H1 (cell line): ENCODE data around the gene CD28. TPM values are rescaled to one million over a fixed set of nuclear protein-coding genes. Genes with fewer than 3 reads are reported as not detected.

Experiments used
- CBX5 ChIP-seq: fragments of 300-800, 300-1000 bp; sonication (generic); IDR thresholded peaks from 2 replicates; pipeline ENCODE4 v1.7.1; 2016; ENCODE audit warnings: antibody characterized with exemption, low read length, low read depth
- HDAC6 ChIP-seq: IDR thresholded peaks from one replicate; pipeline ENCODE4 v1.7.1; 2012; ENCODE audit warnings: low read depth, mild to moderate bottlenecking, inconsistent platforms, low read length, moderate library complexity
- JUN ChIP-seq: IDR thresholded peaks from 2 replicates; pipeline ENCODE4 v1.6.1; 2011; ENCODE audit warnings: low read depth, mild to moderate bottlenecking, improper control_type of control experiment, low read length
- JUND ChIP-seq: IDR thresholded peaks from 2 replicates; pipeline ENCODE4 v1.6.1; 2011; ENCODE audit warnings: mild to moderate bottlenecking, improper control_type of control experiment, low read length
- NRF1 ChIP-seq: IDR thresholded peaks from 2 replicates; pipeline ENCODE4 v1.6.1; 2011; ENCODE audit warnings: mild to moderate bottlenecking, low read depth, low read length, improper control_type of control experiment
- RNF2 ChIP-seq: fragments of 200-900, 300-1000 bp; sonication (generic); IDR thresholded peaks from 2 replicates; pipeline ENCODE4 v1.7.1; 2016; ENCODE audit warnings: borderline replicate concordance, low read depth, mild to moderate bottlenecking, antibody characterized with exemption, low read length; ENCODE audit not compliant: poor library complexity, severe bottlenecking; ENCODE audit errors: missing control alignments
- polyA plus RNA-seq, 7 experiments: library from polyadenylated mRNA; depleted of rRNA in 3 of 7; stranded (reverse) in 5 of 7; unstranded in 2 of 7; fragments of >200 nt in 5 of 7; fragments of 200-250 nt in 2 of 7; gene quantifications; 1 replicate in 5 of 7; 2 replicates in 1 of 7; 4 replicates in 1 of 7; pipeline versions ENCODE4 v1.2.1 to v1.2.3, GENCODE V29; 2011 to 2013; ENCODE audit warnings: missing spikeins in 2 of 7, mixed read lengths in 2 of 7
- total RNA-seq: library from RNA; stranded (reverse); fragmentation: NEBNext Ultra II Directional; extraction: Animal tissue kit (Norgen Biotek cat#: 25700); gene quantifications from 2 replicates; pipeline ENCODE4 v1.2.1, GENCODE V29; 2021

Gene CD28
- total and polyA plus RNA-seq, 2 of the 8 experiments (the other 6 are each of a cell fraction or from before 2014, with no cell fraction given), result not detected

- TF ChIP-seq JUN (no peak), CBX5 (no peak), RNF2 (no peak), NRF1 (no peak), JUND (no peak), HDAC6 (no peak)
These were observed 13.1 kb upstream of the CD28 start (continued) for GRCh38 chr2:203693242-203693879.
